Endothelial cell of umbilical vein (primary cell): ENCODE data around the gene HSD17B14.

Experiments used
- EZH2 ChIP-seq: IDR thresholded peaks from 2 replicates; pipeline ENCODE4 v1.6.1; 2012; ENCODE audit warnings: borderline replicate concordance, low read depth, mild to moderate bottlenecking, moderate library complexity, low read length, inconsistent platforms; ENCODE audit not compliant: severe bottlenecking
- POLR2A ChIP-seq: IDR thresholded peaks from 2 replicates; pipeline ENCODE4 v1.6.1; 2012; ENCODE audit warnings: low read depth, mild to moderate bottlenecking, control low read depth, low read length
- POLR2AphosphoS5 ChIP-seq: IDR thresholded peaks from 2 replicates; pipeline ENCODE4 v1.6.1; 2012; ENCODE audit warnings: low read depth, mild to moderate bottlenecking, control low read depth, low read length, moderate library complexity; ENCODE audit not compliant: insufficient read depth
- TF ChIP-seq, protein P1 (sequence below), 2 donors: IDR thresholded peaks; 1 replicate in 1 of 2; 2 replicates in 1 of 2; pipeline ENCODE4 v1.5.1; 2011; ENCODE audit warnings: low read length in 2 of 2, mild to moderate bottlenecking in 2 of 2, moderate library complexity in 2 of 2, control low read depth in 1 of 2, inconsistent platforms in 1 of 2, low read depth in 1 of 2; ENCODE audit not compliant: insufficient read depth in 1 of 2; ENCODE audit errors: extremely low read depth in 1 of 2
- TF ChIP-seq, protein P2 (sequence below): IDR thresholded peaks from 2 replicates; pipeline ENCODE4 v1.6.1; 2011; ENCODE audit not compliant: insufficient read depth, insufficient read length

DNA sequence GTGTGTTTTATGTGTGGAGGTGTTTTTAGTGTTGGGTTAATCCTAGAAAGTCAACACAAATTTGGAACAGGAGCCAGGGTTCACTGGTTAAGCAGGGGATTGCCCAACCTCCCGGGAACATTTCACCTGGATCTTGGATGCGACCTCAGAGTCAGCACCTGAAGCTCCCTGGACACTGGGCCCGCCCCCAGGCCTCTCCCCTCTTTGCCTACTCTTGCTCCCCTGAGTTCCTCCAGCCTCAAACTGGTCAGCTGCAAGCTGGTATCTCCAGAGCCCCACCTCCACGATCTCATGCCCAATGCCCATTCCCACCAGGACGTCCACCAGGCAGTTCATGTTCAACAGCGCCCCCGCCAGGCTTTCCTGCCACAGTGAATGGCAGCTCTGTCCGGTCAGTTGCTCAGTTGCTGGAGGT is 9.7 kb downstream of the HSD17B14 start:
- TF ChIP-seq, protein P1, sequence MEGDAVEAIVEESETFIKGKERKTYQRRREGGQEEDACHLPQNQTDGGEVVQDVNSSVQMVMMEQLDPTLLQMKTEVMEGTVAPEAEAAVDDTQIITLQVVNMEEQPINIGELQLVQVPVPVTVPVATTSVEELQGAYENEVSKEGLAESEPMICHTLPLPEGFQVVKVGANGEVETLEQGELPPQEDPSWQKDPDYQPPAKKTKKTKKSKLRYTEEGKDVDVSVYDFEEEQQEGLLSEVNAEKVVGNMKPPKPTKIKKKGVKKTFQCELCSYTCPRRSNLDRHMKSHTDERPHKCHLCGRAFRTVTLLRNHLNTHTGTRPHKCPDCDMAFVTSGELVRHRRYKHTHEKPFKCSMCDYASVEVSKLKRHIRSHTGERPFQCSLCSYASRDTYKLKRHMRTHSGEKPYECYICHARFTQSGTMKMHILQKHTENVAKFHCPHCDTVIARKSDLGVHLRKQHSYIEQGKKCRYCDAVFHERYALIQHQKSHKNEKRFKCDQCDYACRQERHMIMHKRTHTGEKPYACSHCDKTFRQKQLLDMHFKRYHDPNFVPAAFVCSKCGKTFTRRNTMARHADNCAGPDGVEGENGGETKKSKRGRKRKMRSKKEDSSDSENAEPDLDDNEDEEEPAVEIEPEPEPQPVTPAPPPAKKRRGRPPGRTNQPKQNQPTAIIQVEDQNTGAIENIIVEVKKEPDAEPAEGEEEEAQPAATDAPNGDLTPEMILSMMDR (IDR thresholded peaks at IDR 0.05; ENCODE audit: extremely low read depth in 1 of 2, insufficient read depth in 1 of 2, low read depth in 1 of 2, low read length in 2 of 2), result no peak
- TF ChIP-seq, protein P2, sequence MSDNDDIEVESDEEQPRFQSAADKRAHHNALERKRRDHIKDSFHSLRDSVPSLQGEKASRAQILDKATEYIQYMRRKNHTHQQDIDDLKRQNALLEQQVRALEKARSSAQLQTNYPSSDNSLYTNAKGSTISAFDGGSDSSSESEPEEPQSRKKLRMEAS, result no peak
- TF ChIP-seq EZH2, result no peak
- no peak for TF ChIP-seq POLR2A
- TF ChIP-seq POLR2AphosphoS5, result no peak
